Measurements from ENCODE around the gene ADNP.

- no peak for TF ChIP-seq TAF1 (IDR thresholded peaks at IDR 0.05; ENCODE audit: low read depth)
- TF ChIP-seq RAD21 (conservative IDR thresholded peaks at IDR 0.05) = no peak
- no peak for TF ChIP-seq POLR2AphosphoS5 (IDR thresholded peaks at IDR 0.05)
- no peak for TF ChIP-seq CTCF (IDR thresholded peaks at IDR 0.05; ENCODE audit: poor library complexity, severe bottlenecking)
- TF ChIP-seq EZH2 (IDR thresholded peaks at IDR 0.05; ENCODE audit: borderline replicate concordance, insufficient read depth, low read length, poor library complexity, severe bottlenecking) = no peak
- TF ChIP-seq EP300 (conservative IDR thresholded peaks at IDR 0.05; ENCODE audit: poor library complexity, severe bottlenecking) = no peak
- TF ChIP-seq REST (IDR thresholded peaks at IDR 0.05; ENCODE audit: borderline replicate concordance) = no peak
Observed at GRCh38 chr20:50930976-50931305, 296 bp downstream of the ADNP start.

All from neural cell (in vitro differentiated cells).